ENCODE results near the gene RGS16.

RGS16 gene

GRCh38 chr1:182631053-182631677 lies 27.0 kb upstream of the RGS16 start:
- CTCF ChIA-PET = interaction anchor here (0.7 kb wide), 1 partner anchor 1600 kb away, joined by 3 read pairs; no protein-coding TSS in a partner anchor
- no peak overlapping the region for H3K4me3 ChIP-seq (ENCODE audit: low read depth, low read length)
- no peaks in the 10 kb centered on the region; the same call in 1 of the 2 replicates for H3K4me1 ChIP-seq (ENCODE audit: control insufficient read depth, insufficient read depth, low read length)
- H3K9me3 ChIP-seq (ENCODE audit: control insufficient read depth, insufficient read depth, low read depth, low read length) = no peaks in the 10 kb centered on the region
- TF ChIP-seq ZNF394 (tag by site-specific recombination; IDR thresholded peaks at IDR 0.05; ENCODE audit: borderline replicate concordance) (no peak), ZNF600 (tag by site-specific recombination; IDR thresholded peaks at IDR 0.05) (no peak), ZNF747 (tag by site-specific recombination; IDR thresholded peaks at IDR 0.05) (no peak), ZNF785 (tag by site-specific recombination; IDR thresholded peaks at IDR 0.05) (no peak), ZFP37 (tag by site-specific recombination; IDR thresholded peaks at IDR 0.05) (no peak), ZNF335 (tag by site-specific recombination; conservative IDR thresholded peaks at IDR 0.05) (no peak), ZNF664 (tag by site-specific recombination; IDR thresholded peaks at IDR 0.05) (peak; percentile 96), ZNF274 (IDR thresholded peaks at IDR 0.05; ENCODE audit: low read length) (no peak), ZNF274 (tag by site-specific recombination; IDR thresholded peaks at IDR 0.05; ENCODE audit: borderline replicate concordance) (no peak), ZNF670 (tag by site-specific recombination; IDR thresholded peaks at IDR 0.05; ENCODE audit: low read depth) (no peak), YY1 (tag by site-specific recombination; IDR thresholded peaks at IDR 0.05) (no peak), ZBTB8A (tag by site-specific recombination; IDR thresholded peaks at IDR 0.05) (peak; percentile 16; the same call in 1 of the 2 replicates), ZFP41 (tag by site-specific recombination; IDR thresholded peaks at IDR 0.05; ENCODE audit: borderline replicate concordance) (no peak), ZNF521 (tag by site-specific recombination; IDR thresholded peaks at IDR 0.05) (no peak), ZSCAN23 (tag by site-specific recombination; IDR thresholded peaks at IDR 0.05) (no peak)
- POLR2A ChIA-PET = no interaction called here
- no peaks in the 10 kb centered on the region for H3K36me3 ChIP-seq (ENCODE audit: control insufficient read depth in 2 of 2, insufficient read depth in 1 of 2, low read length in 2 of 2)
- H3K27ac ChIP-seq (ENCODE audit: extremely low read depth, low read depth, low read length) = no peak overlapping the region

DNA sequence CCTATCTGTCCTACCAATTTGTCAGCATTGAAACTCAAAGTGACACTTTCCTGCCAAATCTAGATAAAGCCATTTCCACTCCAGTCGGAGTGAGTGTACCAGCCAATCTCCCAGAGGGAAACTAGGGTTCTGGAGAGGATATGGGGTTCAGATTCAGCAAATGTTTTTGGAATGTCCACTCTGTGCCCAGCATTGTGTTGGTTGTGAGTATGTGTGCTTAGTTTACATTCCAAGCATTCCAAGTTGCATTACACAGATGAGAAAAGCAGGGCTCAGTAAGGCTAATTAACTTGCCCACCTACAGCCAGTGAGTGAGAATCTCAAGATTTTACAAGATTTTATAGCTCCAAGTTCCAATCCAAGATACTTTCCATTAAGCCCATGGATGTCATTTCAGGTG lies 26.4 kb upstream of the RGS16 start:
- Histone ChIP-seq H3K9me3 (ENCODE audit: control insufficient read depth, insufficient read depth, low read depth, low read length) (no peaks in the 10 kb centered on the region), H3K4me1 (ENCODE audit: control insufficient read depth, insufficient read depth, low read length) (peaks cover 4% of the 10 kb centered on the region; the same call in 1 of the 2 replicates), H3K4me3 (ENCODE audit: low read depth, low read length) (no peak overlapping the region), H3K36me3 (ENCODE audit: control insufficient read depth in 2 of 2, insufficient read depth in 1 of 2, low read length in 2 of 2) (no peaks in the 10 kb centered on the region), H3K27ac (ENCODE audit: extremely low read depth, low read depth, low read length) (no peak overlapping the region)
- POLR2A ChIA-PET = no interaction called here
- TF ChIP-seq ZNF362 (tag by site-specific recombination; IDR thresholded peaks at IDR 0.05) (no peak), ZNF416 (tag by site-specific recombination; IDR thresholded peaks at IDR 0.05) (no peak), ZNF473 (tag by site-specific recombination; IDR thresholded peaks at IDR 0.05) (no peak), ZNF114 (tag by site-specific recombination; IDR thresholded peaks at IDR 0.05) (no peak), ZNF169 (tag by site-specific recombination; IDR thresholded peaks at IDR 0.05) (no peak)
- TF ChIP-seq, protein P1, sequence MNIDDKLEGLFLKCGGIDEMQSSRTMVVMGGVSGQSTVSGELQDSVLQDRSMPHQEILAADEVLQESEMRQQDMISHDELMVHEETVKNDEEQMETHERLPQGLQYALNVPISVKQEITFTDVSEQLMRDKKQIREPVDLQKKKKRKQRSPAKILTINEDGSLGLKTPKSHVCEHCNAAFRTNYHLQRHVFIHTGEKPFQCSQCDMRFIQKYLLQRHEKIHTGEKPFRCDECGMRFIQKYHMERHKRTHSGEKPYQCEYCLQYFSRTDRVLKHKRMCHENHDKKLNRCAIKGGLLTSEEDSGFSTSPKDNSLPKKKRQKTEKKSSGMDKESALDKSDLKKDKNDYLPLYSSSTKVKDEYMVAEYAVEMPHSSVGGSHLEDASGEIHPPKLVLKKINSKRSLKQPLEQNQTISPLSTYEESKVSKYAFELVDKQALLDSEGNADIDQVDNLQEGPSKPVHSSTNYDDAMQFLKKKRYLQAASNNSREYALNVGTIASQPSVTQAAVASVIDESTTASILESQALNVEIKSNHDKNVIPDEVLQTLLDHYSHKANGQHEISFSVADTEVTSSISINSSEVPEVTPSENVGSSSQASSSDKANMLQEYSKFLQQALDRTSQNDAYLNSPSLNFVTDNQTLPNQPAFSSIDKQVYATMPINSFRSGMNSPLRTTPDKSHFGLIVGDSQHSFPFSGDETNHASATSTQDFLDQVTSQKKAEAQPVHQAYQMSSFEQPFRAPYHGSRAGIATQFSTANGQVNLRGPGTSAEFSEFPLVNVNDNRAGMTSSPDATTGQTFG (tag by site-specific recombination; IDR thresholded peaks at IDR 0.05; ENCODE audit: borderline replicate concordance) = no peak
- TF ChIP-seq, protein P2, sequence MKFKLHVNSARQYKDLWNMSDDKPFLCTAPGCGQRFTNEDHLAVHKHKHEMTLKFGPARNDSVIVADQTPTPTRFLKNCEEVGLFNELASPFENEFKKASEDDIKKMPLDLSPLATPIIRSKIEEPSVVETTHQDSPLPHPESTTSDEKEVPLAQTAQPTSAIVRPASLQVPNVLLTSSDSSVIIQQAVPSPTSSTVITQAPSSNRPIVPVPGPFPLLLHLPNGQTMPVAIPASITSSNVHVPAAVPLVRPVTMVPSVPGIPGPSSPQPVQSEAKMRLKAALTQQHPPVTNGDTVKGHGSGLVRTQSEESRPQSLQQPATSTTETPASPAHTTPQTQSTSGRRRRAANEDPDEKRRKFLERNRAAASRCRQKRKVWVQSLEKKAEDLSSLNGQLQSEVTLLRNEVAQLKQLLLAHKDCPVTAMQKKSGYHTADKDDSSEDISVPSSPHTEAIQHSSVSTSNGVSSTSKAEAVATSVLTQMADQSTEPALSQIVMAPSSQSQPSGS (tag by site-specific recombination; IDR thresholded peaks at IDR 0.05; ENCODE audit: low read depth) = no peak
- TF ChIP-seq, protein P3, sequence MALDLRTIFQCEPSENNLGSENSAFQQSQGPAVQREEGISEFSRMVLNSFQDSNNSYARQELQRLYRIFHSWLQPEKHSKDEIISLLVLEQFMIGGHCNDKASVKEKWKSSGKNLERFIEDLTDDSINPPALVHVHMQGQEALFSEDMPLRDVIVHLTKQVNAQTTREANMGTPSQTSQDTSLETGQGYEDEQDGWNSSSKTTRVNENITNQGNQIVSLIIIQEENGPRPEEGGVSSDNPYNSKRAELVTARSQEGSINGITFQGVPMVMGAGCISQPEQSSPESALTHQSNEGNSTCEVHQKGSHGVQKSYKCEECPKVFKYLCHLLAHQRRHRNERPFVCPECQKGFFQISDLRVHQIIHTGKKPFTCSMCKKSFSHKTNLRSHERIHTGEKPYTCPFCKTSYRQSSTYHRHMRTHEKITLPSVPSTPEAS (tag by site-specific recombination; IDR thresholded peaks at IDR 0.05) = no peak
- CTCF ChIA-PET = interaction anchor here (0.7 kb wide), 1 partner anchor 1599 kb away, joined by 3 read pairs; no protein-coding TSS in a partner anchor

Measured in HEK293 (cell line).